B cell (primary cell): ENCODE data around the gene GH2.

Experiments used
- CTCF ChIP-seq: fragments of 200-600 bp; IDR thresholded peaks from one replicate; pipeline ENCODE4 v1.8.0; 2022; ENCODE audit warnings: antibody characterized with exemption, mild to moderate bottlenecking
- EZH2 ChIP-seq: IDR thresholded peaks from 2 replicates; pipeline ENCODE4 v1.6.1; 2012; ENCODE audit warnings: borderline replicate concordance, low read depth, mild to moderate bottlenecking, moderate library complexity, low read length; ENCODE audit not compliant: insufficient read depth, poor library complexity, severe bottlenecking

- TF ChIP-seq CTCF (no peak), EZH2 (no peak)
These were observed 28.4 kb upstream of the GH2 start for GRCh38 chr17:63910096-63910495.
